ENCODE measurements around the gene SLC40A1. TPM values are rescaled to one million over a fixed set of nuclear protein-coding genes. Genes with fewer than 3 reads are reported as not detected.

Gene SLC40A1
- total and polyA plus RNA-seq, 2 of the 13 experiments (the other 11 are each of a cell fraction or from before 2014, with no cell fraction given) = 10.6 to 24.9 TPM

GRCh38 chr2:189552991-189553404, 27.6 kb downstream of the SLC40A1 start:
- no peak for FAIRE-seq
- WGBS (ENCODE audit: low lambda C conversion rate) = 5% methylated on average over 2 of the region's 2 CpGs
- Histone ChIP-seq H3K4me1 (ENCODE audit: insufficient read depth, low read length) (peaks cover 82% of the 10 kb centered on the region), H3K79me2 (ENCODE audit: insufficient read depth, low read length) (no peaks in the 10 kb centered on the region), H3K27me3 (ENCODE audit: control insufficient read depth in 1 of 2, insufficient read depth in 2 of 2, low read length in 2 of 2) (no peaks in the 10 kb centered on the region), H3K36me3 (replicated peaks in 1 of 2; ENCODE audit: control insufficient read depth in 1 of 2, insufficient read depth in 2 of 2, low read length in 2 of 2) (no peaks in the 10 kb centered on the region), H2AFZ (ENCODE audit: low read length) (no peak overlapping the region), H3K9me3 (ENCODE audit: low read length) (no peaks in the 10 kb centered on the region), H3K27ac (ENCODE audit: extremely low read length, insufficient read depth, low read length) (peak overlapping the region; percentile 49), H3K4me2 (ENCODE audit: low read depth, low read length) (peak overlapping the region; percentile 4; the same call in 1 of the 2 replicates), H3K4me3 (replicated peaks in 1 of 3; ENCODE audit: insufficient read depth in 1 of 3, low read depth in 2 of 3, low read length in 3 of 3) (no peak overlapping the region), H4K20me1 (ENCODE audit: insufficient read depth, low read length) (no peaks in the 10 kb centered on the region), H3K9ac (ENCODE audit: insufficient read depth, low read depth, low read length) (no peak overlapping the region)
- intact Hi-C loops (cut with micrococcal nuclease; ENCODE audit: unreplicated experiment) (loop anchor here (2.0 kb wide), 1 partner anchor 22 kb away; no protein-coding TSS in a partner anchor), in situ Hi-C loops (cut with HindIII; ENCODE audit: extremely low pct_ligation_motif_present, low pct_unique_long_range_greater_than_20kb) (no loop called here)
- peak; percentile 22 for ATAC-seq
- ChIA-PET POLR2A (interaction anchor here (1.2 to 2.9 kb wide), 6 partner anchors 11 to 31 kb away, joined by 3 to 18 read pairs (median 8); partner anchors contain the start of gene SLC40A1), CTCF (ENCODE audit: low intra/inter-chr PET ratio, low total read pairs) (no interaction called here)
- no TSS peak for BruUV-seq (replicated peaks)
- DNase-seq (ENCODE audit: low spot score) = peak; percentile 87
- 0 out of 4 replicates have a peak, but pooled peaks of 1 of the 2 experiments have one; percentile 0 for TF ChIP-seq MAFK (conservative IDR thresholded peaks at IDR 0.05 in 1 of 2, IDR thresholded peaks at IDR 0.05 in 1 of 2; ENCODE audit: low read length in 2 of 2)
- TF ChIP-seq CREB1 (IDR thresholded peaks at IDR 0.05) = 0 out of 2 replicates have a peak, but pooled peaks have one; percentile 28
- no peak for TF ChIP-seq CREB1 (CRISPR knock-in tag; IDR thresholded peaks at IDR 0.05)
- no peak for TF ChIP-seq ZBTB38 (CRISPR knock-in tag; IDR thresholded peaks at IDR 0.05)
- peak; percentile 47; the same call in 1 of the 2 replicates for TF ChIP-seq FOSL2 (CRISPR knock-in tag; IDR thresholded peaks at IDR 0.05)
- peak; percentile 38 for TF ChIP-seq TEAD3 (CRISPR knock-in tag; optimal IDR thresholded peaks at IDR 0.05; ENCODE audit: borderline replicate concordance)
- TF ChIP-seq ZNF224 (CRISPR knock-in tag; IDR thresholded peaks at IDR 0.05) = no peak
- no peak for TF ChIP-seq ZNF792 (CRISPR knock-in tag; IDR thresholded peaks at IDR 0.05)
- no peak for TF ChIP-seq PTBP1 (IDR thresholded peaks at IDR 0.05; ENCODE audit: low read depth, low read length, poor library complexity, severe bottlenecking)
- no peak for TF ChIP-seq ZNF639 (CRISPR knock-in tag; conservative IDR thresholded peaks at IDR 0.05)
- TF ChIP-seq SYNCRIP (IDR thresholded peaks at IDR 0.05; ENCODE audit: insufficient read depth, low read depth, low read length) = no peak
- no peak for TF ChIP-seq ATF5 (CRISPR knock-in tag; IDR thresholded peaks at IDR 0.05; ENCODE audit: low read depth)
- peak; percentile 61 for TF ChIP-seq RARA (CRISPR knock-in tag; IDR thresholded peaks at IDR 0.05)
- TF ChIP-seq GATAD2A (CRISPR knock-in tag; IDR thresholded peaks at IDR 0.05) = peak; percentile 70
- no peak for TF ChIP-seq ZNF547 (CRISPR knock-in tag; IDR thresholded peaks at IDR 0.05)
- TF ChIP-seq EHMT2 (IDR thresholded peaks at IDR 0.05; ENCODE audit: borderline replicate concordance, low read depth, low read length) = peak; percentile 58; the same call in 1 of the 2 replicates
- TF ChIP-seq SOX6 (IDR thresholded peaks at IDR 0.05) = no peak
- TF ChIP-seq SOX6 (CRISPR knock-in tag; IDR thresholded peaks at IDR 0.05) = peak; percentile 55; the same call in 1 of the 2 replicates
- peak; percentile 31; the same call in 1 of the 2 replicates for TF ChIP-seq BCL6 (CRISPR knock-in tag; IDR thresholded peaks at IDR 0.05)
- peak; percentile 62; the same call in 1 of the 2 replicates for TF ChIP-seq ZNF362 (CRISPR knock-in tag; IDR thresholded peaks at IDR 0.05; ENCODE audit: borderline replicate concordance)
